HEK293T (cell line): ENCODE measurements around the gene EFEMP1.
"Not testable (repeated sequence)": the region's sequence is repeated elsewhere in the genome, so short reads cannot be mapped to it uniquely, and the experiment has no call there.

Experiments used
- CTCF ChIA-PET: fragments of 350-600 bp; formaldehyde crosslinking; extraction: SDS; loops from one replicate; lab custom pipeline; 2021; ENCODE audit warnings: antibody characterized with exemption, inconsistent platforms; lab: Yijun Ruan, JAX
- POLR2A ChIA-PET: fragments of 350-600 bp; formaldehyde crosslinking; extraction: SDS; loops from one replicate; lab custom pipeline; 2020; ENCODE audit warnings: antibody characterized with exemption, inconsistent platforms; lab: Yijun Ruan, JAX
- DNase-seq: peaks from one replicate; pipeline ENCODE4 v3.0.0; 2012; ENCODE audit warnings: mixed read lengths; ENCODE audit errors: extremely low spot score
- ARNT ChIP-seq: fragments of 450-650 bp; IDR thresholded peaks from 2 replicates; pipeline ENCODE4 v1.6.1; 2017; ENCODE audit warnings: mild to moderate bottlenecking
- BHLHE40 ChIP-seq: fragments of 450-650 bp; IDR thresholded peaks from 2 replicates; pipeline ENCODE4 v1.6.1; 2016; ENCODE audit warnings: mild to moderate bottlenecking, moderate library complexity, borderline replicate concordance
- CTBP1 ChIP-seq: fragments of 450-650 bp; IDR thresholded peaks from 2 replicates; pipeline ENCODE4 v1.6.1; 2016; ENCODE audit warnings: borderline replicate concordance
- ELF4 ChIP-seq: fragments of 450-650 bp; IDR thresholded peaks from 2 replicates; pipeline ENCODE4 v1.6.1; 2017; ENCODE audit warnings: antibody characterized with exemption
- FOXA1 ChIP-seq: fragments of 450-650 bp; IDR thresholded peaks from 2 replicates; pipeline ENCODE4 v1.6.1; 2016; ENCODE audit warnings: mild to moderate bottlenecking
- FOXK2 ChIP-seq: fragments of 450-650 bp; IDR thresholded peaks from 2 replicates; pipeline ENCODE4 v1.6.1; 2016; ENCODE audit warnings: mild to moderate bottlenecking
- FOXM1 ChIP-seq: fragments of 450-650 bp; IDR thresholded peaks from 2 replicates; pipeline ENCODE4 v1.6.1; 2017; ENCODE audit warnings: mild to moderate bottlenecking, borderline replicate concordance
- HDGF ChIP-seq: fragments of 450-650 bp; IDR thresholded peaks from 2 replicates; pipeline ENCODE4 v1.6.1; 2017; ENCODE audit warnings: antibody characterized with exemption, borderline replicate concordance
- L3MBTL2 ChIP-seq: fragments of 450-650 bp; conservative IDR thresholded peaks from 2 replicates; pipeline ENCODE4 v1.6.1; 2016; ENCODE audit warnings: mild to moderate bottlenecking
- LEF1 ChIP-seq: fragments of 450-650 bp; IDR thresholded peaks from 2 replicates; pipeline ENCODE4 v1.6.1; 2017; ENCODE audit warnings: mild to moderate bottlenecking, borderline replicate concordance
- NFRKB ChIP-seq: fragments of 450-650 bp; IDR thresholded peaks from 2 replicates; pipeline ENCODE4 v1.6.1; 2016; ENCODE audit warnings: mild to moderate bottlenecking, moderate library complexity
- PKNOX1 ChIP-seq: fragments of 450-650 bp; IDR thresholded peaks from 2 replicates; pipeline ENCODE4 v1.6.1; 2016
- SP1 ChIP-seq: fragments of 450-650 bp; IDR thresholded peaks from 2 replicates; pipeline ENCODE4 v1.6.1; 2017
- SUZ12 ChIP-seq: fragments of 450-650 bp; IDR thresholded peaks from 2 replicates; pipeline ENCODE4 v1.6.1; 2016; ENCODE audit warnings: mild to moderate bottlenecking
- TARDBP ChIP-seq: fragments of 450-650 bp; IDR thresholded peaks from 2 replicates; pipeline ENCODE4 v1.6.1; 2016
- ZNF384 ChIP-seq: fragments of 450-650 bp; IDR thresholded peaks from 2 replicates; pipeline ENCODE4 v1.6.1; 2016

The EFEMP1 gene

DNA sequence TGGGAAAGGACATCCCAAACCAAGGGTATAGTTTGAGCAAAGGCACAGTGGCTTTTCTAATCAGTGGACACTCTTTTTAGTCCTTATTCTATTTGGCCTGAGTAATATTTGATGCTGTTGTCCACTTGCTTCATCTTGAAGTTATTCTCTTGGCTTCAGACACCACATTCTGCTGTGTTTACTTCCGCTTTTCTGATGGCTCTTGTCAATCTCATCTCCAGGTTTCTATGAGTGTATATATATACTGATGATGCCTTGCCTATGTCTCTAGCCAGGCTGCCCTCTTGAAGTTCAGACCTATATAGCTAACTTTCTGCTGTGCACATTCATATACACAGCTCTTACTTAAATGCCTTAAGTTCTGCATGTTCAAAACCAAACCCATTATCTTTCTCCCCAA lies 83.1 kb downstream of the EFEMP1 start:
- no peak for DNase-seq
- ChIA-PET CTCF (interaction anchor here (0.6 kb wide), 1 partner anchor 122 kb away, joined by 3 read pairs; no protein-coding TSS in a partner anchor), POLR2A (no interaction called here)
- TF ChIP-seq BHLHE40 = no peak
- TF ChIP-seq HDGF = no peak
- no peak for TF ChIP-seq ELF4
- no peak for TF ChIP-seq CTBP1
- TF ChIP-seq L3MBTL2 = no peak
- no peak for TF ChIP-seq SUZ12
- no peak for TF ChIP-seq SP1
- no peak for TF ChIP-seq PKNOX1
- TF ChIP-seq FOXA1 = no peak
- TF ChIP-seq ZNF384 = no peak
- TF ChIP-seq FOXK2 = no peak
- no peak for TF ChIP-seq NFRKB
- no peak for TF ChIP-seq TARDBP
- no peak for TF ChIP-seq LEF1
- TF ChIP-seq ARNT = no peak
- no peak for TF ChIP-seq FOXM1

- TF ChIP-seq SP1 (no peak), SUZ12 (no peak), HDGF (no peak), FOXA1 (no peak), TARDBP (no peak), ZNF384 (no peak), PKNOX1 (no peak), FOXK2 (no peak), L3MBTL2 (no peak), ELF4 (no peak), NFRKB (no peak), FOXM1 (no peak), LEF1 (no peak), CTBP1 (no peak)
- ChIA-PET CTCF (no interaction called here), POLR2A (no interaction called here)
- DNase-seq = no peak
These were observed 84.3 kb downstream of the EFEMP1 start for GRCh38 chr2:55839182-55839819.

DNA sequence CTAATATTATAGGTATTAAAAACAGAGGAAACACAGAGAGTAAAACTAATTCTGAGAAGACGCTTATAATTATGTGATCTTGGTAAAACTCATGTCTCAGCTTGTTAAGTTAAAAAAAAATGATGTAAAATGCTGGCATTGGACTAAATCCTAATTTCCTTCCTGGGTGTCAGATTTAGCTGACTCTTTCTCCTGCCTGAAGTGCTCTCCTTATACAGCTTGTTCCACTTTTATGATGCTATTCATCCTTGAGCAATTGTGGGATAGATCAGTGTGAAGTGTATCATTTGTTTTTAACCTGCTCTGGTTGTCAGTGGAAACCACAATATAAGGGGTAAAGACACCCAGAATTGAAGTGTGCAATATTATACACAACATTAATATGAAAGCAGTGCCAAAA lies 84.9 kb downstream of the EFEMP1 start:
- POLR2A ChIA-PET = no interaction called here
- TF ChIP-seq FOXM1 = no peak
- no peak for TF ChIP-seq ELF4
- no peak for TF ChIP-seq FOXA1
- no peak for TF ChIP-seq SP1
- no peak for TF ChIP-seq SUZ12
- TF ChIP-seq BHLHE40 = no peak
- no peak for TF ChIP-seq L3MBTL2
- CTCF ChIA-PET = no interaction called here
- no peak for DNase-seq

- POLR2A ChIA-PET, DNase-seq, CTCF ChIA-PET: not testable (repeated sequence)
These were observed 85.5 kb downstream of the EFEMP1 start for GRCh38 chr2:55838117-55838516.

GRCh38 chr2:55837073-55837472 lies 86.5 kb downstream of the EFEMP1 start:
- POLR2A ChIA-PET = no interaction called here
- CTCF ChIA-PET = no interaction called here

GRCh38 chr2:55831671-55832410 lies 91.7 kb downstream of the EFEMP1 start:
- DNase-seq, POLR2A ChIA-PET: not testable (repeated sequence)

More at GRCh38 chr2:55837073-55837472, 86.5 kb downstream of the EFEMP1 start:
- TF ChIP-seq SUZ12 = no peak
- TF ChIP-seq TARDBP = no peak
- no peak for TF ChIP-seq PKNOX1
- TF ChIP-seq NFRKB = no peak
- TF ChIP-seq HDGF = no peak
- TF ChIP-seq ARNT = no peak
- no peak for TF ChIP-seq FOXM1
- TF ChIP-seq FOXK2 = no peak
- TF ChIP-seq L3MBTL2 = no peak
- no peak for TF ChIP-seq ZNF384
- no peak for TF ChIP-seq CTBP1
- TF ChIP-seq ELF4 = no peak
- no peak for TF ChIP-seq FOXA1
- no peak for DNase-seq

GRCh38 chr2:55827855-55828254 lies 95.7 kb downstream of the EFEMP1 start:
- CTCF ChIA-PET = no interaction called here
- POLR2A ChIA-PET = interaction anchor here (0.6 kb wide), 1 partner anchor 198 kb away, joined by 3 read pairs; no protein-coding TSS in a partner anchor
- TF ChIP-seq TARDBP (no peak), CTBP1 (no peak), LEF1 (no peak), SUZ12 (no peak), SP1 (no peak), ARNT (no peak), FOXK2 (no peak), NFRKB (no peak)
- no peak for DNase-seq

More at GRCh38 chr2:55831671-55832410, 91.7 kb downstream of the EFEMP1 start:
- CTCF ChIA-PET = not testable (repeated sequence)

- POLR2A ChIA-PET = interaction anchor here (0.6 kb wide), 1 partner anchor 199 kb away, joined by 3 read pairs; no protein-coding TSS in a partner anchor
- CTCF ChIA-PET, DNase-seq: not testable (repeated sequence)
These were observed 96.2 kb downstream of the EFEMP1 start for GRCh38 chr2:55827428-55827827.
